Heart left ventricle (tissue), 16 donors: Measurements from ENCODE around the gene FAM3B. TPM values are rescaled to one million over a fixed set of nuclear protein-coding genes. Genes with fewer than 3 reads are reported as not detected.
"Not testable (repeated sequence)": the region's sequence is repeated elsewhere in the genome, so short reads cannot be mapped to it uniquely, and the experiment has no call there.

Experiments
- ATAC-seq, 4 donors: fragments of 200-7000 bp; cut with Tn5 transposase; one replicate each; pipeline ENCODE4 v1.9.1; 2020 to 2022; ENCODE audit warnings: moderate library complexity in 4 of 4, mild to moderate bottlenecking in 3 of 4, moderate number of reproducible peaks in 1 of 4
- DNase-seq, 5 donors: peaks; one replicate each; pipeline ENCODE4 v3.0.0-alpha.2; 2020
- H3K27ac ChIP-seq, 12 donors: fragments of 200-600 bp; sonication (generic) in 4 of 12; one replicate each; pipeline versions ENCODE4 v1.5.0 to v1.8.0; 2016 to 2022; ENCODE audit warnings: mild to moderate bottlenecking in 2 of 12
- H3K27me3 ChIP-seq, 9 donors: fragments of 200-600 bp; sonication (generic) in 2 of 9; one replicate each; pipeline versions ENCODE4 v1.5.1 to v1.8.0; 2016 to 2022; ENCODE audit warnings: mild to moderate bottlenecking in 3 of 9
- H3K36me3 ChIP-seq, 9 donors: fragments of 200-600 bp; sonication (generic) in 2 of 9; one replicate each; pipeline versions ENCODE4 v1.5.0 to v1.8.0; 2018 to 2022; ENCODE audit warnings: mild to moderate bottlenecking in 2 of 9
- H3K4me1 ChIP-seq, 12 donors: fragments of 200-600 bp; sonication (generic) in 4 of 12; one replicate each; pipeline versions ENCODE4 v1.5.0 to v1.8.0; 2016 to 2022; ENCODE audit warnings: mild to moderate bottlenecking in 3 of 12
- H3K4me3 ChIP-seq, 12 donors: fragments of 200-600 bp; sonication (generic) in 4 of 12; one replicate each; pipeline versions ENCODE4 v1.5.0 to v1.8.0; 2017 to 2022; ENCODE audit warnings: mild to moderate bottlenecking in 9 of 12, moderate library complexity in 4 of 12
- H3K9me3 ChIP-seq, 12 donors: fragments of 200-600 bp; sonication (generic) in 4 of 12; one replicate each; pipeline versions ENCODE4 v1.5.0 to v1.8.0; 2016 to 2022; ENCODE audit warnings: mild to moderate bottlenecking in 1 of 12
- CTCF ChIP-seq, 12 donors: fragments of 200-600 bp; sonication (generic) in 4 of 12; IDR thresholded peaks; one replicate each; pipeline versions ENCODE4 v1.5.0 to v1.8.0; 2018 to 2022; ENCODE audit warnings: antibody characterized with exemption in 12 of 12, mild to moderate bottlenecking in 5 of 12
- POLR2A ChIP-seq, 2 donors: fragments of 450-650 bp; IDR thresholded peaks; one replicate each; pipeline ENCODE4 v1.6.1; 2017; ENCODE audit warnings: antibody characterized with exemption in 2 of 2, mild to moderate bottlenecking in 2 of 2, moderate library complexity in 2 of 2
- WGBS, 4 donors: extraction: QIAGEN DNeasy Blood & Tissue Kit in 2 of 4; methylation state at CpG; one replicate each; pipeline versions ENCODE4 v1.1.5 to v1.1.7; 2013 to 2018; 5-methylcytosine and 5-hydroxymethylcytosine counted together
- intact Hi-C, 10 donors: fragments of 100-400 bp; cut with DNase I; formaldehyde crosslinking; loops; one replicate each; pipeline versions ENCODE4 v1.11.1 to v1.14.2; 2022
- polyA plus RNA-seq, 2 donors: library from polyadenylated mRNA; stranded (reverse); fragments of 200-250 nt; gene quantifications; one replicate each; pipeline ENCODE4 v1.2.3, GENCODE V29; 2013
- total RNA-seq, 9 donors: library from RNA; depleted of rRNA in 2 of 9; stranded (reverse); fragments of >200 nt in 2 of 9; fragmentation: NEBNext Ultra II Directional in 3 of 9; extraction: Animal tissue kit (Norgen Biotek cat#: 25700) in 3 of 9; gene quantifications; one replicate each; pipeline versions ENCODE4 v1.1.0 to v1.2.4, GENCODE V29; 2016 to 2023
- donor health status: ischemic (EF 13 %, LVEDD 7.1; RV severe dilation, severe dysfunction).
- donor health status: healthy with polysubstance abuse.
- donor health status: DM: no; HTN: yes; CAD: no.
- donor health status: DM: no; HTN: no; CAD: no.
- donor health status: ischemic (EF 25% LVEDD 6.9; RV normal size, moderate dysfunction).
- donor health status: ischemic (EF 25% LVEDD 5.7; RV mildly dilated, moderate dysfunction).
- donor health status: healthy.
- donor health status: DM: yes; HTN: yes; CAD: no.
- donor health status: ischemic (EF 35%, LVEDD 5.7; RV mildly dilated, moderate dysfunction).
- donor health status: nonischemic (EF 11% LVEDD 7.7; RV severe dilation, severe dysfunction).
- donor health status: DM: yes; HTN: yes; CAD: no.
- donor health status: PGD.
- donor health status: ischemic (EF 29% LVEDD 5.4; RV normal size, mild dysfunction).
- donor health status: nonischemic (EF 23%, LVEDD 6.1; RV moderate dilation, normal function).

FAM3B gene
- total and polyA plus RNA-seq, 11 donors = 0.10 to 0.54 TPM; not detected in 9

GRCh38 chr21:41359286-41359685 lies 42.7 kb downstream of the FAM3B start:
- Histone ChIP-seq H3K27me3 (no peaks in the 10 kb centered on the region), H3K27ac (no peak overlapping the region), H3K9me3 (no peaks in the 10 kb centered on the region), H3K4me1 (peaks cover 0 to 30% (median 16%) of the 10 kb centered on the region in 12 donors), H3K4me3 (no peak overlapping the region), H3K36me3 (peaks cover 0 to 2% (median 0%) of the 10 kb centered on the region in 9 donors)
- no peak for ATAC-seq
- WGBS, 4 donors = 50 to 80% (median 70%) methylated on average over 7 to 12 of the region's 12 CpGs
- no peak for DNase-seq
- TF ChIP-seq POLR2A (IDR thresholded peaks at IDR 0.05) = no peak
- intact Hi-C loops = loop anchor here in 2 of 10 donors (5.0 to 10.0 kb wide), 2 partner anchors 56 to 77 kb away; no protein-coding TSS in a partner anchor

DNA sequence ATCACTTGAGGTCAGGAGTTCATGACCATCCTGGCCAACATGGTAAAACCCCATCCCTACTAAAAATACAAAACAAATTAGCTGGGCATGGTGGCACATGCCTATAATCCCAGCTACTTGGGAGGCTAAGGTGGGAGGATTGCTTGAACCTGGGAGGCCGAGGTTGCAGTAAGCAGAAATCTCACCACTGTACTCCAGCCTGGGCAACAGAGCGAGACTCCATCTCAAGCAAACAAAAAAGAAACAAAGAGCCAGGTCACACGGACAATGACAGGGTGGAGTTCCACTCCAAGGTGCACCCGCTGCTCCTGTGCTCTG lies 43.1 kb downstream of the FAM3B start:
- Histone ChIP-seq H3K4me1 (peaks cover 0 to 30% (median 16%) of the 10 kb centered on the region in 12 donors), H3K27ac (peak overlapping the region in 2 of 12 donors; percentile 93 to 96)
- not testable (repeated sequence) for H3K4me3 ChIP-seq, H3K9me3 ChIP-seq, H3K36me3 ChIP-seq, DNase-seq, H3K27me3 ChIP-seq, ATAC-seq
- intact Hi-C loops = loop anchor here in 6 of 10 donors (5.0 to 10.0 kb wide), 6 partner anchors 55 to 195 kb away; partner anchors contain the start of genes BACE2 (in 2 of the 6) and MX1 (in 1 of the 6)
- 77 to 94% (median 92%) methylated on average over 4 of the region's 4 CpGs for WGBS, 4 donors

DNA sequence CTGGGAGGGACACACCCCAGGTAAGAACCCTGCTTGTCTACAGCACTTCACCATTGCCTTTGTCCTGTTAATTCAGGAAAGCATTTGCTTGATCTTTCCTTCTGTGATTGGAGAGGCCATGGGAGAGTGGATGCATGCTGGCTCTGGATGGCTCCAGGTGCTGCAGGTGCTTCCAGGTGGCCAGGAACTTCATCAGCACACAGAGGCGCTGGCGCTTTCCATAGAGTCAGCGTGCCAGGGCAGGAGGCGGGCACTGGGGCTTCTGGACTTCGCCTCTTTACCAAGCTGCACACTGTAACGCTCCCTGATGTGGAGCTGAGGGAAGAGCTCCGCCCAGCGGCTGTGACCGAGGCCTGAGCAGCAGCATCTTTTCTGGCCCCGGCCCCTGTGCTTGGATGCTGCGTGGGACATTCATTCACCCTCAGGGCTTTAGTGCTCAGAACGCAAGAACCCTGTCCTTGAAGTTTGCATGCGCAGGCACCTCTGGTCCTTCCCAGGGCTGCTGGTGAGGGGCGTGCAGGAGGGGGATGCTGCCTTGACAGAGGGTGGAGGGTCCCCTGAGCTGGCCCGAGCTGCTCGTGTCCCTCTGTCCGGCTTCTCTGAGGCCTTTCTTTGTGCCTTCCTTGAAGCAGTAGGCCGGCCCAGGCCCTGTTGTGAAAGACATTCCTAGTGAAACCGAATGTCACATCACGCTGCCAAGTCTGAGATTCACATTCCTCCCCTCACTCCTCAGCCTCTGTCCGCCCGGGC lies 43.6 kb downstream of the FAM3B start:
- no peaks in the 10 kb centered on the region for H3K9me3 ChIP-seq
- TF ChIP-seq CTCF (IDR thresholded peaks at IDR 0.05) (no peak), POLR2A (IDR thresholded peaks at IDR 0.05) (no peak)
- no peaks in the 10 kb centered on the region for H3K27me3 ChIP-seq
- no peak overlapping the region for H3K4me3 ChIP-seq
- peak overlapping the region in 11 of 12 donors; percentile 80 to 98 (median 93) for H3K27ac ChIP-seq
- intact Hi-C loops = loop anchor here in 4 of 10 donors (5.0 to 10.0 kb wide), 4 partner anchors 57 to 195 kb away; partner anchors contain the start of genes BACE2 (in 2 of the 4) and MX1 (in 1 of the 4)
- peaks cover 0 to 12% (median 0%) of the 10 kb centered on the region in 9 donors for H3K36me3 ChIP-seq
- 62 to 69% (median 65%) methylated on average over 16 to 22 of the region's 22 CpGs for WGBS, 4 donors
- H3K4me1 ChIP-seq = peaks cover 0 to 33% (median 16%) of the 10 kb centered on the region in 12 donors
- DNase-seq = peak in 2 of 5 donors; percentile 47 to 60
- peak in 2 of 4 donors; percentile 26 to 39 for ATAC-seq

GRCh38 chr21:41361053-41361785 lies 44.6 kb downstream of the FAM3B start:
- H3K36me3 ChIP-seq = peaks cover 0 to 19% (median 0%) of the 10 kb centered on the region in 9 donors
- no peaks in the 10 kb centered on the region for H3K9me3 ChIP-seq
- intact Hi-C loops = loop anchor here in 4 of 10 donors (5.0 to 10.0 kb wide), 4 partner anchors 56 to 196 kb away; partner anchors contain the start of genes BACE2 (in 2 of the 4) and MX1 (in 1 of the 4)
- no peak for ATAC-seq
- no peak for DNase-seq
- H3K4me3 ChIP-seq = peak overlapping the region in 10 of 12 donors; percentile 32 to 70 (median 58)
- H3K27me3 ChIP-seq = no peaks in the 10 kb centered on the region
- peaks cover 0 to 36% (median 16%) of the 10 kb centered on the region in 12 donors for H3K4me1 ChIP-seq
- TF ChIP-seq CTCF (IDR thresholded peaks at IDR 0.05) = no peak
- no peak for TF ChIP-seq POLR2A (IDR thresholded peaks at IDR 0.05)
- peak overlapping the region; percentile 80 to 98 (median 94) for H3K27ac ChIP-seq
- 76 to 88% (median 86%) methylated on average over 14 to 16 of the region's 16 CpGs for WGBS, 4 donors
